Prostate gland (tissue), 2 donors: ENCODE results near the gene ZNF669. TPM values are rescaled to one million over a fixed set of nuclear protein-coding genes. Genes with fewer than 3 reads are reported as not detected.

Source experiments
- DNase-seq: peaks from one replicate; pipeline ENCODE4 v3.0.0-alpha.2; 2019; ENCODE audit warnings: low spot score
- H3K27ac ChIP-seq, 2 donors: fragments of 200-600 bp; sonication (generic); 2 replicates each; pipeline ENCODE4 v1.5.1; 2017 to 2019
- H3K27me3 ChIP-seq: fragments of 200-600 bp; sonication (generic); replicated peaks from 2 replicates; pipeline ENCODE4 v1.5.1; 2019; ENCODE audit not compliant: insufficient read depth
- H3K36me3 ChIP-seq, 2 donors: fragments of 200-600 bp; sonication (generic); 1 replicate in 1 of 2; 2 replicates in 1 of 2; pipeline versions ENCODE4 v1.5.1 to v1.8.1; 2017 to 2019
- H3K4me1 ChIP-seq: fragments of 200-600 bp; sonication (generic); replicated peaks from 2 replicates; pipeline ENCODE4 v1.5.1; 2019
- H3K4me3 ChIP-seq, 2 donors: fragments of 200-600 bp; sonication (generic); 2 replicates each; pipeline ENCODE4 v1.5.1; 2017 to 2019
- H3K9me3 ChIP-seq: fragments of 200-600 bp; sonication (generic); 2 replicates; pipeline ENCODE4 v1.5.1; 2017
- CTCF ChIP-seq, 4 experiments: fragments of 200-600 bp in 2 of 4; fragments of 450-650 bp in 2 of 4; sonication (generic) in 2 of 4; IDR thresholded peaks; 1 replicate in 3 of 4; 2 replicates in 1 of 4; pipeline ENCODE4 v1.5.1; 2016 to 2019; ENCODE audit warnings: antibody characterized with exemption in 4 of 4, mild to moderate bottlenecking in 2 of 4, moderate library complexity in 2 of 4
- POLR2A ChIP-seq: fragments of 450-650 bp; IDR thresholded peaks from one replicate; pipeline ENCODE4 v1.6.1; 2016; ENCODE audit warnings: antibody characterized with exemption, mild to moderate bottlenecking
- POLR2AphosphoS5 ChIP-seq: sonication (generic); formaldehyde crosslinking; IDR thresholded peaks from one replicate; pipeline ENCODE4 v1.6.1; 2017; ENCODE audit warnings: antibody characterized with exemption
- WGBS: methylation state at CpG from one replicate; pipeline ENCODE4 v1.1.5; 2018; 5-methylcytosine and 5-hydroxymethylcytosine counted together
- intact Hi-C: fragments of 100-400 bp; cut with DNase I; formaldehyde crosslinking; loops from one replicate; pipeline ENCODE4 v1.14.2; 2022
- total RNA-seq, 2 donors: library from RNA; depleted of rRNA; stranded (reverse); fragments of >200 nt; gene quantifications; one replicate each; pipeline ENCODE4 v1.1.0, GENCODE V29; 2016

Gene ZNF669
- total RNA-seq, 2 donors from 2014 or later = 7.0 to 8.2 TPM

GRCh38 chr1:247060771-247061170 is 43.4 kb downstream of the ZNF669 start:
- no peaks in the 10 kb centered on the region for H3K9me3 ChIP-seq
- DNase-seq = no peak
- H3K36me3 ChIP-seq = no peaks in the 10 kb centered on the region
- 98% methylated on average over 4 of the region's 4 CpGs for WGBS
- intact Hi-C loops = no loop called here
- H3K27me3 ChIP-seq = no peaks in the 10 kb centered on the region
- H3K27ac ChIP-seq = no peak overlapping the region
- TF ChIP-seq POLR2A (no peak), POLR2AphosphoS5 (no peak)
- no peaks in the 10 kb centered on the region for H3K4me1 ChIP-seq
- no peak overlapping the region for H3K4me3 ChIP-seq

DNA sequence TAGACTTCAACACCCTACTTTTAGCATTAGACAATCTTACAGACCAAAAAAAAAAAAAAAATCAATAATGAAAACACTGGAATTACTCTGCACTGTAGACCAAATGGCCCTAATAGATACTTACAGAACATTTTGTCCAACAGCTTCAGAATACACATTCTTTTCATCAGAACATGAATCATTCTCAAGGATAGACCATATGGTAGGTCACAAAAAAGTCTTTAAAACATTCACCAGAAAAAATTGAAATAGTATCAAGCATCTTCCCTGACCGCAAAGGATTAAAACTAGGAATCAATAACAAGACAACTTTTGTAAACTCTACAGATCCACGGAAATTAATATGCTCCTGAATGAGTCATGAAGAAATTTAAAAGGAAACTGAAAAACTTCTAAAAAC is 48.1 kb downstream of the ZNF669 start:
- no peaks in the 10 kb centered on the region for H3K4me1 ChIP-seq
- TF ChIP-seq CTCF (IDR thresholded peaks at IDR 0.05) (no peak), POLR2A (no peak), POLR2AphosphoS5 (no peak)
- DNase-seq = no peak
- no peaks in the 10 kb centered on the region for H3K9me3 ChIP-seq
- intact Hi-C loops = no loop called here
- no peaks in the 10 kb centered on the region for H3K36me3 ChIP-seq
- no peak overlapping the region for H3K27ac ChIP-seq
- 71% methylated on average over 2 of the region's 2 CpGs for WGBS
- H3K4me3 ChIP-seq = no peak overlapping the region
- no peaks in the 10 kb centered on the region for H3K27me3 ChIP-seq

- H3K27me3 ChIP-seq = no peaks in the 10 kb centered on the region
- WGBS = 53% methylated on average over 2 of the region's 2 CpGs
- no peak overlapping the region for H3K4me3 ChIP-seq
- no peaks in the 10 kb centered on the region for H3K9me3 ChIP-seq
- intact Hi-C loops = no loop called here
- TF ChIP-seq CTCF (IDR thresholded peaks at IDR 0.05) (no peak), POLR2A (no peak), POLR2AphosphoS5 (no peak)
- no peaks in the 10 kb centered on the region for H3K4me1 ChIP-seq
- H3K27ac ChIP-seq = no peak overlapping the region
- no peaks in the 10 kb centered on the region for H3K36me3 ChIP-seq
- no peak for DNase-seq
Observed at GRCh38 chr1:247054992-247055415, 49.2 kb downstream of the ZNF669 start.

Other genes with a start within 250 kb of the ZNF669 start
- gene AHCTF1, start 172.4 kb downstream of the ZNF669 start, total RNA-seq = 10 to 100 TPM; 22.5 to 39.6 TPM
- gene ZNF695, start 96.3 kb downstream of the ZNF669 start, total RNA-seq = under 1 TPM; 0.09 to 0.74 TPM
- 1 to 10 TPM; 2.9 to 4.7 TPM for gene ZNF670, start 25.5 kb downstream of the ZNF669 start, total RNA-seq
- 10 to 100 TPM; 19.1 to 44.6 TPM for gene ZNF124, start 67.7 kb upstream of the ZNF669 start, total RNA-seq
- gene VN1R5, start 151.7 kb upstream of the ZNF669 start, total RNA-seq = under 1 TPM in 1 of 2 donors, not detected in 1; 0.62 TPM
- 10 to 100 TPM; 32.1 to 68.2 TPM for gene ZNF496, start 227.5 kb upstream of the ZNF669 start, total RNA-seq